ENCODE measurements around the gene ELOVL4. TPM values are rescaled to one million over a fixed set of nuclear protein-coding genes. Genes with fewer than 3 reads are reported as not detected.

The ELOVL4 gene
- polyA plus RNA-seq, 1 donor (not counting 4 experiments of a cell fraction or from before 2014, with no cell fraction given), result 6.1 TPM

DNA sequence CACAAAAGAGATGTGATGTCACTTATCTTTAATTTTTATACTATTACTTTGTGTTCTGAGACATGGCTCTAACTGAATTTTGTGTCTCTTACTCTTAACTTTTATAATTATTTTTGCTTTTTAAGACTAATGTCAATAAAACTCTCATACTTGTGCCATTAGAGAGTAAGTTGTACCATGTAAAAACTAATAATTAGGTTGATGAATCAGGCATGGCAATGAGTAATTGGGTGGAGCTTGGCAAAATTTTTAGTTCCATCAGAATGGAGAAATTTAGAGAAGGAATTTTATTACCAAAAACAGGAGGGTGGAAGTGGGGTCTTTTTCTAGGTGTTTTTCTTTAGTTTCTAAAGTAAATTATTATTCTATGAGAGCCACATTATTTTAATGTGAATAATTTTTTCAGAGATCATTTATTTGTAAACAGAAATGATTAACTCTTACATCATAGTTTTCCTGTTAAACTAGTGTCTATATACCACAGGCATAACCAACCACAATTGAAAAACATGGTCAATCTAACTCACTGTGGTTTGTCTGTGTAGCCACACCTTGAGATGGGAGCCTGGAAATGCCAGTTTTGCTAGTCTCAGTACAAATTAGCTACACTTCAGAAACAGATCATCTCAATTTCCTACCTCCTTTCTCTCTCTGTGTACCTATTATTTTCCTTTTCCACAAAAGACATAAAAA lies 51.8 kb downstream of the ELOVL4 start:
- Histone ChIP-seq H4K20me1 (ENCODE audit: control insufficient read depth, extremely low read depth, insufficient read depth, low read length) (no peaks in the 10 kb centered on the region), H3K4me2 (ENCODE audit: control insufficient read depth, extremely low read depth, insufficient read depth, low read depth, low read length) (peak overlapping the region; percentile 45), H3K79me2 (ENCODE audit: control insufficient read depth, insufficient read depth, low read length) (no peaks in the 10 kb centered on the region), H3K36me3 (ENCODE audit: control insufficient read depth in 2 of 2, extremely low read depth in 1 of 2, insufficient read depth in 2 of 2, low read length in 2 of 2) (no peaks in the 10 kb centered on the region), H2AFZ (ENCODE audit: control insufficient read depth, low read length) (no peak overlapping the region), H3K4me3 (ENCODE audit: control insufficient read depth in 2 of 3, extremely low read depth in 1 of 3, insufficient read depth in 2 of 3, low read depth in 1 of 3, low read length in 3 of 3) (no peak overlapping the region), H3K9me3 (ENCODE audit: control insufficient read depth, low read depth, low read length) (no peaks in the 10 kb centered on the region), H3K4me1 (ENCODE audit: control insufficient read depth, extremely low read depth, insufficient read depth, low read length) (peaks cover 21% of the 10 kb centered on the region), H3K27ac (ENCODE audit: control insufficient read depth, insufficient read depth, low read length) (peak overlapping the region; percentile 70), H3K27me3 (ENCODE audit: control insufficient read depth, extremely low read depth, insufficient read depth, low read length) (no peaks in the 10 kb centered on the region), H3K9me1 (ENCODE audit: control insufficient read depth, extremely low read depth, insufficient read depth, low read length) (no peaks in the 10 kb centered on the region), H3K9ac (ENCODE audit: control insufficient read depth, extremely low read depth, insufficient read depth, low read length) (peak overlapping the region; percentile 34)
- FAIRE-seq (peak; percentile 90), DNase-seq (ENCODE audit: low read depth, low spot score) (peak; percentile 77)
- dilution Hi-C loops (cut with MboI; ENCODE audit: extremely low pct_ligation_motif_present, low sequenced_read_pairs), result no loop called here
- TF ChIP-seq EZH2 (IDR thresholded peaks at IDR 0.05; ENCODE audit: low read length) (no peak), CTCF (optimal IDR thresholded peaks at IDR 0.05 in 1 of 3, IDR thresholded peaks at IDR 0.05 in 1 of 3, conservative IDR thresholded peaks at IDR 0.05 in 1 of 3; ENCODE audit: extremely low read depth in 1 of 3, insufficient read depth in 2 of 3, low read length in 3 of 3) (no peak)

- H3K27me3 ChIP-seq (ENCODE audit: control insufficient read depth, extremely low read depth, insufficient read depth, low read length), result no peaks in the 10 kb centered on the region
- H3K4me1 ChIP-seq (ENCODE audit: control insufficient read depth, extremely low read depth, insufficient read depth, low read length), result peaks cover 21% of the 10 kb centered on the region
- H3K4me2 ChIP-seq (ENCODE audit: control insufficient read depth, extremely low read depth, insufficient read depth, low read depth, low read length), result peak overlapping the region; percentile 45
- no peaks in the 10 kb centered on the region for H3K9me3 ChIP-seq (ENCODE audit: control insufficient read depth, low read depth, low read length)
- dilution Hi-C loops (cut with MboI; ENCODE audit: extremely low pct_ligation_motif_present, low sequenced_read_pairs), result no loop called here
- no peak overlapping the region for H2AFZ ChIP-seq (ENCODE audit: control insufficient read depth, low read length)
- TF ChIP-seq EZH2 (IDR thresholded peaks at IDR 0.05; ENCODE audit: low read length), result no peak
- no peak for TF ChIP-seq CTCF (optimal IDR thresholded peaks at IDR 0.05 in 1 of 3, IDR thresholded peaks at IDR 0.05 in 1 of 3, conservative IDR thresholded peaks at IDR 0.05 in 1 of 3; ENCODE audit: extremely low read depth in 1 of 3, insufficient read depth in 2 of 3, low read length in 3 of 3)
- no peaks in the 10 kb centered on the region for H3K36me3 ChIP-seq (ENCODE audit: control insufficient read depth in 2 of 2, extremely low read depth in 1 of 2, insufficient read depth in 2 of 2, low read length in 2 of 2)
- FAIRE-seq (peak; percentile 75), DNase-seq (ENCODE audit: low read depth, low spot score) (peak; percentile 48)
- no peaks in the 10 kb centered on the region for H4K20me1 ChIP-seq (ENCODE audit: control insufficient read depth, extremely low read depth, insufficient read depth, low read length)
- no peaks in the 10 kb centered on the region for H3K79me2 ChIP-seq (ENCODE audit: control insufficient read depth, insufficient read depth, low read length)
- no peak overlapping the region for H3K9ac ChIP-seq (ENCODE audit: control insufficient read depth, extremely low read depth, insufficient read depth, low read length)
- H3K9me1 ChIP-seq (ENCODE audit: control insufficient read depth, extremely low read depth, insufficient read depth, low read length), result no peaks in the 10 kb centered on the region
- no peak overlapping the region for H3K4me3 ChIP-seq (ENCODE audit: control insufficient read depth in 2 of 3, extremely low read depth in 1 of 3, insufficient read depth in 2 of 3, low read depth in 1 of 3, low read length in 3 of 3)
- H3K27ac ChIP-seq (ENCODE audit: control insufficient read depth, insufficient read depth, low read length), result peak overlapping the region; percentile 70
These were observed 52.4 kb downstream of the ELOVL4 start for GRCh38 chr6:79894939-79895338.
